ENCODE results near the gene SAXO1.
"Not testable (repeated sequence)": the region's sequence is repeated elsewhere in the genome, so short reads cannot be mapped to it uniquely, and the experiment has no call there.

SAXO1 gene

DNA sequence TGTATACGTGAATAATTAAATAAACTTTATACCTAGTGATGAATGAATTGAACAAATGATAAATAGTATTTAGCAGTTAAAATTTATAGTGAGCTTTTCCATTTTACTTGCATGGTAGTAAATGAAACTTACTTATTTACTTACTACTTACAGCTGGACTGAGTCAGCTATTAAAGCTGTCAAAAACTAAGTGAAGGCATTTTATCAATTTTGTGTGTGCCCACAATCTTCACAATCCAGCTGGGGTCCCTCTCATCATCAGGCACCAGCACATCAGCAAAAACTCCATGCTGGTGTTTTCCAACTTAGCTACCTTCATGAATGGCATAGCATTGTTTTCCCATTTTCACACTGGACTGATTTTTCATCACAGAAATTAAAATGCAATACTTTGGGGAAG lies 81.1 kb downstream of the SAXO1 start:
- DNase-seq = no peak

DNA sequence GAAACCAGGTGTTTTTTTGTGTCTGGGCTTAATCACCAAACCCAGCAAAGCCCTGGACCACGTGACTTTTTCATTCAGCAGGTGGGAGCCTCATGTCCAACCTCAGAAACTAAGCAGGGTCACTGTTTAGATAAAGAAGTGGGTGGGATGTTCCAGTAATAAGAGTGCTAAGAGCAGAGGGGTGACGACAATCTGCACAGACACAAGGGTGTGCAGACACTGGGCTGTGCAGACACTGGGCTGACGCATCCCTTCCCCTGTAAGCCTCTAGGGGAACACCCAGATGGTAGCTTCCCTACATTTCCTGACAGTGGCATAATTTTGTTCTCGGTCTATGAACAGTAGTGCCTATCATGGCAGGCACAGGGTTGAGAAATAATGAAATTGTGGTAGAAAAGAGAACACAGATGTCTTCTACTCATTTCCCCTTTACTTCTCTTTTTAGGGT lies 85.1 kb downstream of the SAXO1 start:
- no peak for DNase-seq

DNA sequence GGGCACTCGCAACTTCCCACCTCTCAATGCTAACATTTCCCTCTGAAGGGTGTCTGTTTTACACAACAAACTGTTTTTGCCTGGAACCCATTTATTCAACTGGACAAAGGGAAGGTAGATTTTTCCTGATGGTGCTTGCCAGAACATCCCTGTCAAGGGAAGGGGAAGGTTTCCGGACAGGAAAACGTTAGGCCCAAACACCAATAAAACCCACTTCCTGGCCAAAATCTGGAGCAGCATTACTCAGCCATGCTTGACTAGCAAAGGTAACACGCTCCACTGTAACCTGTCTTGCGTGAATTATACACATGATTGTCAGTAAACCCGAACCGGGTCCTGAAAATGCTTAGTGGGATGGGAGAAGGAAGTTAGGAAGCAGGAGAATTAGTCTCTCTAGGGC lies 90.2 kb downstream of the SAXO1 start:
- no peak for DNase-seq

DNA sequence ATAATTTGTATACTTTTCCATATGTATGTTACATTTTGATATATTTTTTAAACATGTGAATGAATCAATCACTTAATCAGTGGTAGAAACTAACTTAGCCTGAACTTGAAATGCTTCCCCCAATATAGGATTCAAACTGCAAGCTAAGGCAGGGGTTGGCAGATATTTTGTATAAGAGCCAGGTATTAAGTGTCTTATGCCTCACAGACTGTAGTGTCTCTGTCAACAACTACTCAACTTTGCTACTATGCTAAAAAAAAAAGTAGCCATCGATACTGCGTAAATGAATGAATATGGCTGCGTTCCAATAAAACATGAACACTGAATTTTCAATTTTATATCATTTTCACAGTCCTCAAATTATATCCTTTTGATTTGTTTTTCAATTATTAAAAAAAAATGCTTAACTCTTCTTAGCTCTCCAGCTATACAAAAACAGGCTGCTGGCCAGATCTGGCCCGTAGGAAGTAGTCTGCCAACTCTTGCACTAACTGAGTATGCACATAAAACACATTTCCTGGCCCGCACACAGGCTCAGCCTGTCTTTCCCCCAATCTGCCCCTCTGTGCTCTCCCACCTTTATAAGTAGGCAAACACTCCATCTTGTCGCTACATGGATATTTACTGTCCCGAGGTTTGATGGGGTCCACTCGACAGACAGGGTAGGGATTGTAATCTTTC lies 91.8 kb downstream of the SAXO1 start:
- DNase-seq = no peak

DNA sequence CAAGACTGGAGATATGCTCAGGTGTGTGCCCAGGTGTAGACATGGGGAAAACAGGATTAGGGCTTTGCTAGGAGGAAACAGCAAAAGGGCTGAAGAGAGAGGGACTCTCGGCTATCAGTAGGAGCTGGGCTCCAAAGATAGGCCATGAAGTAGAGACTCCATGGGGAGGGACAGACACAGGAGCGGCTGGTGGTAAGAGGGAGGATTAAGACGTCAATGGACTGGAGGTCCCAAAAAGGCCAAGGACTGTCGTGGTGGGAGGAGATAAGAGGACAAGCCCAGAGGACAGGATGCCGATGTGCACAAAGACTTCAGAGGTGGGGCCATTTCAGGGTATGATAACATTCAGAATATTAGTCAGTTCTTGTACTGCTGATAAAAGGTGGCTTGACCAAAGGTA lies 93.1 kb downstream of the SAXO1 start:
- DNase-seq = no peak

DNA sequence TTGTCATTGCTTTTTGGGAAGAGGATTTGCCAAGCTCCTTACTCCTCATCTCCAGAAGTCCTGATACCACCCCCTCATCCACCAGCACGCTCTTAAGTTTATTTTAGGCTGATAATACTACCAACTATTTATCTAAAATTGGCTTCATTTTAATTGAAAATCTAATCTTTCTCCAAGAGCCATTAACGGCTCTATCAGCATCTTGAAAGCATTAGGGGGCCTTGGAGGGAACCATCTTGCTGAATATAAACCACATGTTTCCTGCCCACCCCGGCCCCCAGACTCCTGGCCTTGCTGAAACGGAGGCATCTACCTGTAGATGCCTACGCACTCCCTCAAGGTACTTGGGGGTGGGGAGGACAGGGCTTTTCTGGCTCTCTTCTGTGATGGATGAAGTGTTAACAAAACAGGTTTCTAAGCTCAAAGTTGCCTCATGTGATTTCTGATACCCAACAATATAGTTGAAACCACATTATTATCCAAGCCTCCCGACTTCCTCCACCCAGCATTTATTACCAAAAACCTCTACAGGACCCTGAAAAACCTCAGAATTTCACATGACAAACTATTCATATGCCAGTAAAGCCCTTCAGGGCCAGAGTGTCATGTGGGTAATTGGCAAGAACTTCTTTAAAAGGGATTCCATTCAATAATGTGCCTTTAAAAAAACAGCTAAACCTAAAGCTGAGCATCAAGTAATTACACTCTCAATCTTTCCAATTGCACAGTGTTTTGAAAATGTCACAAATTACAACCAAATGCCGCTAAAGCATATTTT lies 96.7 kb downstream of the SAXO1 start:
- DNase-seq = no peak

DNA sequence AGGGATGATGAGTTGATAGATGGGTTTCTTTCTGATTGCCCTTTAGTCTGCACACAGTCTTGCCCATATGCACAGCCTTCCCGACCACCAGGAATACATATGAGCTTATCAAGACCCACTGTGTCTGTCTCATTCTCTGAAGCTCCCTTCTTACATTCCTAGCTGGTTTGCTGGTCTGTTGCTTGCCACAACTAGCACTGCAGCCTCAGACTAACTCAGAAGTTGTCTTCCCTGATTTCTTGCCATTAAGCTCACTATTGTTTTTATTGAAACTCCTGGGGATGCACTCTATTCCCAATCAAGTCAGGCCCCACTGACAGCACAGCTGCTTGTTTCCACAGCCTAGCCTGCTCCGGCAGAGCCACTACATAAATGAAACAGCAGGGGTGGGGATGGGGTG lies 97.5 kb downstream of the SAXO1 start:
- DNase-seq = no peak

DNA sequence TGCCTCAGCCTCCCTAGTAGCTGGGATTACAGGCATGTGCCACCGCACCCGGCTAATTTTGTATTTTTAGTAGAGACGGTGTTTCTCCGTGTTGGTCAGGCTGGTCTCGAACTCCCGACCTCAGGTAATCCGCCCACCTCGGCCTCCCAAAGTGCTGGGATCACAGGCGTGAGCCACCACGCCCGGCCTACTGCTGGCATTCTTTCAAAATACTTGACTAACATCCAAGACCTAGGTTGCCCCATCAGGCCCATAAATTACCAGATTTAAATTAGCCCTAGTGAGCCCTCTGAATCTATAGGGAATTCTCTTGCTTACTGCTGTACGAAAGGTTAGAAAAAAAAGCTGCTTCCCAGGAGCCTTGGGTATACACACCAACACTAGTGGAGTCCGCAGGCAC lies 102.4 kb downstream of the SAXO1 start:
- not testable (repeated sequence) for DNase-seq

DNA sequence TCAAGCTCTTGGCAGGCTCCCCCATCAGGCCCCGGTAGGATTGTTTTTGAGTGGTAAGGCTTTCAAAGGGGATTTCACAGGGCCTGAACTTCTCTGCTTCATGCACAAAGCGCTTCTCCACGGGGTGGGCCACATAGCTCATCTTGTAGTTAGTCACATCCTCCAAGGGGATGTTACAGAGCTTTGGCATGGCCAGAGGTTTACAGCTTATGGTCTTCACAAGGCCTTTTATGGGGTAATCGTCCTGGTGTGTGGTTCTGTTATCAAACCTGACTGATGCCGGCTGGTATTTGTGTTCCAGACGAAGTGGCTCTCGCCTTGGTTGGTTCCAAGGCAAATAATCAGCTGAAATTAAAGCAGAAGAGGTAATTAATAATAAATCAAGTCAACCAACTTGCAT lies 104.3 kb downstream of the SAXO1 start:
- DNase-seq = no peak

DNA sequence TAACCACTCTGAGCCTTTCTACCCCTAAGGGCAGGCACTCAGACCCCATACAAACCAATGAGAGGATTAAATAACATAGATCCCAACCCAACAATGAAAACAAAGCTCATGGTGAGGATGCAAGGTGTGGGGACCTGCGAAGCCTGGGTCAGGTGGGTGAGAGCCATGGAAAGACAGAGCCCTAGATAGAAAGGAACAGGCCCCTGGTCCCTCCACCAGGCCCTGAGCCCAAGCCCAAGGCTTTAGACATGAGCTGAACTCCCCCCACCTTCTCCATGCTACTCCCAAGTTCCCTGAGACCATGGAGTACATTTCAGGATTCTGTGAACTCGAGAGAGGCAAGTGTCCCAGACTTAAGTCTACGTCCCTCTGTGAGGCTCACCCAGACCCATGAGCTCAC lies 106.5 kb downstream of the SAXO1 start:
- no peak for DNase-seq

DNA sequence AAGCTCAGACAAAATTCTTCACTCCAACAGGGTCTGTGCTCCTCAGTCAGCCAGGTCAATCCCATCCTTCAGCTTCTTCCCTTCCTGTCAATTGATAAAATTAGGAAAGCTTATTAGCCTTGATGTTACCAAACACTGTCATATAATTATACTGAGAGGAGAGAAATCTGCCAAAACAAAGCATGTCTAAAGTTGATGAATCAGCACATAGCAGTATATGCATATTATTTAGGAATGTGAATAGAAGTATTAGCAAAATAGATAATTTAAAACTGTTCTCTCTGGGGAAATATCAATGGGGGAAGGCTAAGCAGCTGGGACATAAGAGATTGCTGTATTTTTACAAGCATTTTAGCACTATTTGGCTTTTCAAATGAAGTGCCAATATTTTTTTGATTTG lies 107.1 kb downstream of the SAXO1 start:
- no peak for DNase-seq

DNA sequence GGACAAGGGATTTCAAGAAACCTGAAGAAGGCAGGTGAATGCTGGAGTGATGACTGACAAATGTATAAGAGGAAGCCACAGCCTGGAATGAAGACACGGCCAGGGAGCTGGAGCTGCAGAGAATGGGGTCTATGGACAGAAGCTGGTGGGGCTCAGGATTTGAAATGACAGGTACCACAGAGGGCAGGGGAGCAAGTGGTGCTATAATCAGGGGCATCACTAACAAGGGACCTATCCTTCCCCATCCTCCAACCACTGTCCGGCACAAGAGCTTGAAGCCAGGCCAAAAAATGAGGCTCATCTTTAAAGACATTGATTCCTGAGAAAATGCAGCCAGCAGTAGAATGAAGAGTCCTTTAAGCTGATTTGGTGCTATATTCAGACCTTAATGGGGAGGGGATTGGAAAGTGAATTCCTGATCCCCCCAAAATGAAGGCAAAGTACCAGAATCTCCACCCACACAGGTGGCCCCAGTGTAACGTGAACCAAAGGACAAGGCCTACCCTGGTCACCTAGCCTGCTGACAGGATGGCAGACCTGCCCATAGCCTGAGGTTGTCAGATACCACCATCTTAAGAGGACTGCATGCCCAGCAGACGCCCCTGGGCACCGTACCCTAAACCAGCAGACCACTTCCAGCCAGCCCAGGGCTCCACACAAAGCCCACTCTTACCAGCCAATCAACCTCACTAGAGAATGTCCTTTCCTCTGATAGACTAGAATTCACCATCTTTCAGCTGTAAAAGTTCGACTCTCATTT lies 109.2 kb downstream of the SAXO1 start:
- DNase-seq = no peak

DNA sequence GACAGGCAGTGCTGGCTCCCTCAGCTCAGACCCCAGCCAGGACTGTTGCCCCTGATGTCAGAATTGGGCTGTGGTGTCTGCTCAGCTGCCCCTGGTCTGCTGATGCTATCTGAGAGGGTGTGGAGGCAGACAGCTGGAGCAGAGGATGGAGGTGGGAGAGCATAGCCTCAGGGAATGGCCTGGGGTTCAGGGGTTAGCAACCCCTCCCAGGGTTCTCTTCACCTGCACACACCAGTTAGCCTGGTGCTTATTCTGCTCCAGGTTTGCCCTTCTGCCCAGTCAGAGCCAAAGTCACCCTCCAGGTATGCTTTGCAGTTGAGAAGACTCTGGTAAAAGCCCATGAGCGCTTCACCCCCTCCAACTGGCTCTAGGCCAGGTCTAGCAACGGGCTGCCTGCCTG lies 109.8 kb downstream of the SAXO1 start:
- DNase-seq = no peak

DNA sequence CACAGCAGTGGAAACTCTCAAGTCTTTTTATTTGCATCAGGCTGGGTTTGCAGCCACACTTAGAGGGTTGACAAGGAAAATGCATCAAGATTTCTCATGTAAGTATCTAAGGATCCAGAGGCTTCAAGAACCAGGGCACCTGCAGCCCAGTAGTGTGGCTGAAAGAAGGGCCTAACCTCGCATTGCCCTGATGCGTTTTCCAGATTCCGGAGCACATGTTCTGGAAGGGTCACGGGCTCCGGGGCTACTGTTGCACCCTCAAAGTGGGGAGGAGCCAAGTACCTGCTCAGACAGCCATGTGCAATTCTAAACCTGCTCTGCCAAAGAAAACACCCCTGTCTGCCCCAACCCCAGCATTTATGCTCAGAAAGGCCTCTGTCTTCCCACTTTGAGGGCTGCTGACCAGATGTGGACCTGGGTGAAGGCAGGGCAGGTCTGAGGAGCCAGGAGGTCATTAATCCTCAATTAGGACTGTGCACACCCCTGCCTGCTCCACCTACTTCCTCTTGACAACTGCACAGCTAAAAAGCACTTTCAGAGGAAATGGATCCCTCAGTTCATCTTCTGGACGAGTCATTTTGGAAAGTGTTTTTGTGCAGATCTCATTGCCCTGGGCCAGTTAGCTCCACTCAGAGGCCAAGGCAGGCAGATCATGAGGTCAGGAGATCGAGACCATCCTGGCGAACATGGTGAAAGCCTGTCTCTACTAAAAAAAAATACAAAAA lies 110.7 kb downstream of the SAXO1 start:
- no peak for DNase-seq

DNA sequence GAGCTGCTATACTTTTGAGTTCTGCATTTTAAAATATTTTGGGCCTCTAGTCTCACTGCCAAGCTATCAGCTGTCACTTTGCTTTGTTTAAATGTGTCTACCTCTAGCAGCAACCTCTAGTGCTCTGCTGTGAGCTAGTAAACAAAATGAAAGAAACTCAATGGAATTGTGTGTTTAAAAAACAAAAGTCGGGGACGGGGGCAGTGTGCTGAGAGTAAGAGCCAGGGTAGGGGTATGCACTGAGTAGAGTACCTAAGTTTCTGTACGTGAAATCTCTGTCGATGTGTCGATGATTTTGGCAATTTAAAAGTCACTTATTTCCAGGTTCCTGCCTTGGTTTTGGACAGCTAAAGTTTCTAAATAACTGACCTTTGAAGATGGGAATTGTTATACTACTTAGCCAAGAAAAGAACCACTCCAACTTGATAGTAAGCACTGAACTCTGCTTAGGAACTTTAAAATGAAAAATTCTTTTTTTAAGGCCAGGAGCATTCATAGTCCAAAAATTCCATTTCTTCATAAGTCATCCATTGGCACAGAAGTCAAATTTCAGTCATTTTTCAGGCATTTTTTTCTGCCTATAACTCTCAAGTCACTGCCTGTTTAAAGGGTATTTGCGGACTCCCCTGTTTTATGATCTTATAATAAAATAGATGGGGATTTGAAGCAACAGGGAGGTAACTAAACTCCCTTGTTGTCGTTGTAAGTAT lies 111.5 kb downstream of the SAXO1 start:
- no peak for DNase-seq

DNA sequence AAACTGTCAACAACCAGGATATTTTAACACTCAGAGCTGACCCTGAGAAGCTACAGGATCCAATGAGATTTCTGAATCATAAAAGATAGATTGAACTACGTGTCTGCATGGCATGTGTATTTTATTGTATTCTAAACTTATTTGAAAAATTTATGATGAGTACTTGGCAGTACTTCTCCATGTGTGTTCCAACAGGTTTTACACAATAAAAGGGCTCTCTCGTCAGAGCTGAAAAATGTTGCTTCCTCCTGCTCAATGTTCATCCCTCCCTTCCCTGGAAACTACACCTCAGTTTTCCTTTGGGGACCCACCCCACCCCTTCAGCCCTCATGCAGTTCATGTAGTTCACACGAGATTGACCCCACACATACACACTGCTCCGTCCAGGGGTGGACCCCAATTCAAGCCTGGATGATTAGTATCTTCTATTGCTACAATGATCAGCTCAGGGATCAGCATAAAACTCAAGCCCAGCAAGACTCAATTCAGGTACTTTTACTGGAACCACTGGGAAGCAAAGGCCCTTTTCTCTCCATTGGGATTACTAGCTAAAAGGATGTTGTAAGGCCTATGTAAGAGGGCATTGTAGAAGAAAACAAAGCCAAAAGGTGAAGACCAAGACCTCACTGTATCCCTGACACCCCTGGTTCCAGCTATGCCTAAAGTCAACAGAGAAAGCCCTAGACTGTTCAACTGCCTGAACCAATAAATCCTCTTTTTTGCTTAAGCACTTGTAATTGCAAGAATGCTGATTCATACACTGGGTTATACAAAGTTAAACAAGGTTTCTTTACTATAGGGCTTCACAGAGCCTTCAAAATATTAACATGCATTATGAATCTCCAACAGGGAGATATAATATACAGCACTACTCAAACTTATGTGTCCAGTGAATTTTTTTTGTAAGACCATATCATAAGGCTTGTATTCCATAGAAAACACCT lies 112.6 kb downstream of the SAXO1 start:
- no peak for DNase-seq

DNA sequence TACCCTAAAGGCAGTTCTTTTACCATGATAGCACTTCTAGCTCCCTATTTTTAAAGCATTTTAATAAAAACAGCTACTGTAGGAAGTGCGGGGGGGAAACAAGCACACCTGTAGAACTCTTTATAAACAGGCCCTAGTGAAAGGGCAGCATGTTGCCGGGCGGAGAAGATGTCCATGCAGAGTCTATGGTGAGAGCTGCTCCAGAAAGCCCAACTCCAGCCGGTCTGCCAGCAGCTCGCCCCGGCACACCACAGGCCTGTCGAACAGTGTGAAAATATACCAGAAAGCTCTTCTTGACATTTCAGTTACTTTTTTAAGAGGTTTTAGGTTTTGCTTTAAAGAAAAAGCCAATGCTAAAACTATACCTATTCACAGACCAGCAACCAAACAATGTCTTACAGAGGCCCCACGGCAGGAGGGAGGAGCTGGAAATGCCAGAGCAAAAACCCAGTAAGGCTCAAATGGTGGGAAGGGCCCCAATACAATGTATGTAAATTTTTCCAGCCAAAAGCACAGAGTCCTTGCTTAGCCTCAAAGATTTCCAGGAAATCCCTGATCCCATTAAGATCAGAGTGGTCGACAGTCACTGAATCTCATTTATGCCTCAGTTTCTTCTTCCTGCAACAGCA lies 121.2 kb downstream of the SAXO1 start:
- DNase-seq = no peak

DNA sequence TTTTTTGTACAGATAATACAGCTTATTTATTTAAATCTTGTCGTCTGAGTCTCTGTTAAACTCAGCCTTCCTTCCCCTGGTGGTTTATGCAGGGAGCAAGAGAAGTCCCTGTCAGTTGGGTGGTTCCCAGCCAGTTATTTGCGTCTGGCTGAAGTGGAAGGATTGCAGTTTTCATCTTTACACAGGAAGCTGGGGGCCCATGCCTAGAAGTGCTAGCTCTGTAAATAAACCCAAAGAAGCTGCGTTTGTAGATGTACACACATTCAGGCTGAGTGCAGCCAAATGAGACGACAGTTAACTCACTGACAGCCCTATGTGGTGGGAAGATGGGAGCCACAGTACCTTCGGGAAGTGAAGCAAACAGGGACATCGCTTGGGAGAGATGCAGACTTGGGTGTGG lies 122.1 kb downstream of the SAXO1 start:
- no peak for DNase-seq

DNA sequence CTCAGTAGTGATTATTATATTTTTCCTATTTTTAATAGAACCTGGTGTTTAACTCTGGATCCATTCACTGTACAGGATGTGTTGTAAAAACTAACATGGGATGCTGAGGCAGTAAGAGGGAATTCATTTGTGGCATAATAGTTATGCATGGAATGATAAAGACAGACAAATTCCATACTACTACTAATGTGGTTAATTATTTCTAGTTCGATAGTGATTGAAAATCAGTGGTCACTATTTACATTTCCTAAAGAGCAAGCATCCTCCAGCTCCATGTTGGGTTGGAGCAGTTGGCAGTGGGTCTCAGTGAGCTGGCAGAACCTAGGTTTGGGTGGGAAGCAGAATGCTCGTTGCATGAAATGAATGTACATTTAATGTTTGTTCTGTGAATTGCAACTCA lies 122.6 kb downstream of the SAXO1 start:
- no peak for DNase-seq

DNA sequence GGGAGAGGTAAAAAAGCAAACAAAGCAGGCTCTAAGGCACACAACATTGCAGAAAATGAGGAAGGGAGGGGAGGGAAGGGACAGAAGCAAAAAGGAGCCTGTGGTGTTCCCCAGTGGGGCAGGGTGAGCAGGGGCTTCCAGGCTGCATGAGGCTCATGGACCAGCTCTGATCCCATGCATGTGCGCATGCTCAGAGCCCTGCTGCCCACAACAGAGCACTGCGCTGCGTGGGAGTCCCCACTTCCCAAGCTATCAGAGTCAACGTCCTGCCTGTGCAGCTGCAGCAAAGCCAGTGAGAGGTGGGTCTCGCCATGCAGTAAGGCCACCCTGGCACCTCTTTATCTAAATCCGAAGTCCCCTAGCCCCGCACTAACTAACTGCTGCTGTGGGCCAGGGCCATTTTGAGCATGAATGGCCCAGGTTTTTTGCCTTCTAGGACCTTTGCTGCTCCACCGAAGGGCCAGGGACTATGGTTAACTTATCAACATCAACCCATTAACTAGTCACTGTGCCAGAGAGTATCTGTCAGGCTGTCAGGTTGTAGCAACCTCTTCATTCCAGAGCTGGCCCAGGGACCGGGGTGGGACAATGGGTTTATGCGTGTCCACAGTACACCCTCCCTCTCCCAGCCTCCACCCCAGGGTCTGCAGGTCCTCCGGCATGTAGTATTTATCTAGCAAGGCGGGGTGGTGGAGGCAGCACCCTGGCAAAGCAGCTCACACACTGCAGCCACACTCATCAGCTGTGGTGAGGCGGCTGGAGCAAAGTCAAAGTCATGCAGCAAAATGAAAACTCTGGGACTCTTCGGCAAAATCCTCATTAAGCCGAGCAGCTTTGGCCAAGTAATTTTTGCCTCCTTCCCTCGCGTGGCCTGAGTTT lies 123.6 kb downstream of the SAXO1 start:
- DNase-seq = no peak
